GM23248 (cell line): ENCODE measurements around the gene DGKH. TPM values are rescaled to one million over a fixed set of nuclear protein-coding genes. Genes with fewer than 3 reads are reported as not detected.

Experiments
- DNase-seq: peaks from one replicate; pipeline ENCODE4 v3.0.0-alpha.2; 2015
- H2AFZ ChIP-seq: fragments of 200-600 bp; sonication (generic); 2 replicates; pipeline ENCODE4 v1.6.1; 2016; ENCODE audit warnings: antibody characterized with exemption
- H3F3A ChIP-seq: fragments of 200-600 bp; sonication (generic); 2 replicates; pipeline ENCODE4 v1.6.1; 2016; ENCODE audit warnings: mild to moderate bottlenecking, antibody characterized with exemption, mixed run types; ENCODE audit not compliant: insufficient read depth
- H3K27ac ChIP-seq: fragments of 200-600 bp; sonication (generic); 2 replicates; pipeline ENCODE4 v1.5.1; 2016; ENCODE audit warnings: mild to moderate bottlenecking
- H3K27me3 ChIP-seq: fragments of 200-600 bp; sonication (generic); replicated peaks from 2 replicates; pipeline ENCODE4 v1.6.1; 2016; ENCODE audit warnings: mild to moderate bottlenecking; ENCODE audit not compliant: insufficient read depth
- H3K36me3 ChIP-seq: fragments of 200-600 bp; sonication (generic); 2 replicates; pipeline ENCODE4 v1.6.1; 2016; ENCODE audit warnings: low read depth, mild to moderate bottlenecking
- H3K4me1 ChIP-seq: fragments of 200-600 bp; sonication (generic); 2 replicates; pipeline ENCODE4 v1.6.1; 2016; ENCODE audit warnings: mild to moderate bottlenecking; ENCODE audit not compliant: insufficient read depth
- H3K4me2 ChIP-seq: fragments of 200-600 bp; sonication (generic); one replicate; pipeline ENCODE4 v1.6.1; 2016; ENCODE audit warnings: mild to moderate bottlenecking; ENCODE audit not compliant: unreplicated experiment
- H3K4me3 ChIP-seq: fragments of 200-600 bp; sonication (generic); 2 replicates; pipeline ENCODE4 v1.5.1; 2016; ENCODE audit warnings: mild to moderate bottlenecking
- H3K79me2 ChIP-seq: fragments of 200-600 bp; sonication (generic); 2 replicates; pipeline ENCODE4 v1.6.1; 2016; ENCODE audit warnings: mild to moderate bottlenecking; ENCODE audit not compliant: insufficient read depth
- H3K9ac ChIP-seq: fragments of 200-600 bp; sonication (generic); 2 replicates; pipeline ENCODE4 v1.6.1; 2016; ENCODE audit warnings: mild to moderate bottlenecking
- H3K9me2 ChIP-seq: fragments of 200-600 bp; sonication (generic); 2 replicates; pipeline ENCODE4 v1.6.1; 2016; ENCODE audit warnings: mixed run types, mild to moderate bottlenecking, moderate library complexity; ENCODE audit not compliant: insufficient read depth
- H3K9me3 ChIP-seq: fragments of 200-600 bp; sonication (generic); one replicate; pipeline ENCODE4 v1.6.1; 2017; ENCODE audit warnings: low read depth
- H4K20me1 ChIP-seq: fragments of 200-600 bp; sonication (generic); 2 replicates; pipeline ENCODE4 v1.6.0; 2016; ENCODE audit not compliant: insufficient read depth
- EZH2 ChIP-seq: fragments of 200-600 bp; sonication (generic); IDR thresholded peaks from 2 replicates; pipeline ENCODE4 v1.6.1; 2018; ENCODE audit warnings: antibody characterized with exemption, mild to moderate bottlenecking; ENCODE audit not compliant: insufficient read depth, poor library complexity, severe bottlenecking
- EZH2phosphoT487 ChIP-seq: fragments of 200-600 bp; sonication (generic); IDR thresholded peaks from 2 replicates; pipeline ENCODE4 v1.6.1; 2018; ENCODE audit warnings: antibody characterized with exemption, moderate library complexity, mild to moderate bottlenecking, low read depth; ENCODE audit not compliant: insufficient read depth
- WGBS, 2 experiments: methylation state at CpG; one replicate each; pipeline ENCODE4 v1.1.6; 2015 to 2017; ENCODE audit warnings: low lambda C conversion rate in 2 of 2, low coverage in 1 of 2; ENCODE audit errors: missing lambda C conversion rate in 2 of 2; 5-methylcytosine and 5-hydroxymethylcytosine counted together
- in situ Hi-C: fragments of 300-500 bp; cut with MboI; formaldehyde crosslinking; loops from 2 replicates; pipeline ENCODE4 v1.15.0; 2020
- polyA plus RNA-seq: library from polyadenylated mRNA; unstranded; fragments of >200 nt; fragmentation: Nextera tagmentation; extraction: Ambion mirVana; gene quantifications from 2 replicates; pipeline ENCODE4 v1.2.1, GENCODE V29; 2016
- total RNA-seq: library from RNA; depleted of rRNA; stranded (reverse); fragments of >200 nt; shearing (Covaris generic); gene quantifications from 2 replicates; pipeline ENCODE4 v1.2.3, GENCODE V29; 2014

The DGKH gene
- total and polyA plus RNA-seq, 2 experiments from 2014 or later: 1.4 to 7.1 TPM

GRCh38 chr13:42071672-42072419 is 23.4 kb downstream of the DGKH start:
- H3K9me2 ChIP-seq: no peaks in the 10 kb centered on the region
- no peak overlapping the region for H3K4me3 ChIP-seq
- H2AFZ ChIP-seq: no peak overlapping the region
- no peaks in the 10 kb centered on the region for H3K27me3 ChIP-seq
- H3F3A ChIP-seq: 0 out of 2 replicates have a peak, but pooled peaks cover 7% of the 10 kb centered on the region
- H4K20me1 ChIP-seq: no peaks in the 10 kb centered on the region
- 90 to 91% methylated on average over 12 of the region's 12 CpGs for WGBS, 2 experiments
- DNase-seq: no peak
- peaks cover 10% of the 10 kb centered on the region; the same call in 1 of the 2 replicates for H3K4me1 ChIP-seq
- peaks cover 29% of the 10 kb centered on the region; the same call in 1 of the 2 replicates for H3K79me2 ChIP-seq
- no peak overlapping the region for H3K9ac ChIP-seq
- no peak overlapping the region for H3K4me2 ChIP-seq
- in situ Hi-C loops: no loop called here
- H3K27ac ChIP-seq: no peak overlapping the region
- no peak for TF ChIP-seq EZH2phosphoT487
- H3K9me3 ChIP-seq: no peaks in the 10 kb centered on the region
- H3K36me3 ChIP-seq: no peaks in the 10 kb centered on the region

DNA sequence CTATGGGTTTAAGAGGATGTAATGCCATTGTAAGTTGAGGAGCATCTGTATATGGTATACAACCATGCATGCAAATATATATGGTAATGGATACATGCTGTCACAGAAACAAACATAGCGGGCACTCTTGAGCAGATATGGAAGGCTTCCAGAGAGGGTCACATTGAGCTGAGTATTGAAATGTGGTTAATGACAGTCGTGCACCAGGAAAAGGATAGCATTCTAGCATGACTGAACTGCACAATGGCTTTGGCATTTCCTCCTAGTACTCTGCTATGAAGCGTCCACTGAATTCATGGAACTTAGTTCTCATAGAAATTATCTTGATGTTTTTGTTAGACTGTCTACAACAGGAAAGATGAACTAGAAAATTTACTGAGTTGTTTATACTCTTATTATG is 25.2 kb downstream of the DGKH start:
- Histone ChIP-seq H3K27me3 (no peaks in the 10 kb centered on the region), H3K4me2 (no peak overlapping the region), H3K79me2 (peaks cover 29% of the 10 kb centered on the region; the same call in 1 of the 2 replicates), H3K27ac (no peak overlapping the region), H3K4me3 (no peak overlapping the region), H3K9me2 (no peaks in the 10 kb centered on the region), H3F3A (0 out of 2 replicates have a peak, but pooled peaks cover 2% of the 10 kb centered on the region), H3K9ac (no peak overlapping the region), H4K20me1 (no peaks in the 10 kb centered on the region), H3K9me3 (no peaks in the 10 kb centered on the region), H3K4me1 (0 out of 2 replicates have a peak, but pooled peaks cover under 1% of the 10 kb centered on the region), H2AFZ (no peak overlapping the region), H3K36me3 (no peaks in the 10 kb centered on the region)
- no peak for TF ChIP-seq EZH2phosphoT487
- no peak for TF ChIP-seq EZH2
- in situ Hi-C loops: no loop called here
- no peak for DNase-seq
- 92 to 94% methylated on average over 3 of the region's 3 CpGs for WGBS, 2 experiments

- Histone ChIP-seq H3F3A (no peaks in the 10 kb centered on the region), H3K9me3 (no peaks in the 10 kb centered on the region), H3K4me3 (no peak overlapping the region), H3K79me2 (peaks cover 38% of the 10 kb centered on the region; the same call in 1 of the 2 replicates), H4K20me1 (no peaks in the 10 kb centered on the region), H3K9ac (no peak overlapping the region), H3K4me1 (no peaks in the 10 kb centered on the region), H3K4me2 (no peak overlapping the region), H3K9me2 (no peaks in the 10 kb centered on the region), H3K27me3 (no peaks in the 10 kb centered on the region), H3K36me3 (no peaks in the 10 kb centered on the region), H2AFZ (no peak overlapping the region), H3K27ac (no peak overlapping the region)
- TF ChIP-seq EZH2: no peak
- TF ChIP-seq EZH2phosphoT487: no peak
- in situ Hi-C loops: no loop called here
- DNase-seq: no peak
Observed at GRCh38 chr13:42075517-42075916, 27.1 kb downstream of the DGKH start.

DNA sequence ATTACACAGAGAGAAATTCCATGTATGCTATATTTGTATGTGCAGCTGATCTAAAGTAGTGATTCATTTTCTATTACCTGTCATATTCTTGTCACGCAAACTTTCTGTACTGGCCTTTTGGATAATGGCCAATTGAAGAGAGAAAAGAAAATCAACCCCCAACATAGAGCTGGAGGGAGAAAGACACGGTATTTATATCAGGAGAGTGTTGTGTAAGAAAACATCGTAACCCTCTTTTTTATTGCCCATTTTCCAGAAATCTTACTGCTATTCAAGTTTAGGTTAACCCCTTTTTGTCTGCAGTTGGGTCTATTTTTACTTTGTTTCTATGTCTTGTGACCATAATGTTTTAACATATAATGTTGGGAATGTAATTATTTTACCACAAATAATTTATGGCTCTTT is 27.9 kb downstream of the DGKH start:
- DNase-seq: no peak

More for the DNA sequence above, 27.9 kb downstream of the DGKH start:
- no peaks in the 10 kb centered on the region for H3K36me3 ChIP-seq
- peaks cover 43% of the 10 kb centered on the region for H3K79me2 ChIP-seq
- WGBS, 2 experiments: 56 to 60% methylated on average over 3 of the region's 3 CpGs
- H3K9ac ChIP-seq: no peak overlapping the region
- H4K20me1 ChIP-seq: no peaks in the 10 kb centered on the region
- no peak overlapping the region for H3K4me3 ChIP-seq
- H3F3A ChIP-seq: no peaks in the 10 kb centered on the region
- no peaks in the 10 kb centered on the region for H3K9me2 ChIP-seq
- no peaks in the 10 kb centered on the region for H3K9me3 ChIP-seq
- in situ Hi-C loops: no loop called here
- TF ChIP-seq EZH2 (no peak), EZH2phosphoT487 (no peak)
- H3K27ac ChIP-seq: no peak overlapping the region
- H3K4me2 ChIP-seq: no peak overlapping the region
- H3K27me3 ChIP-seq: no peaks in the 10 kb centered on the region
- H2AFZ ChIP-seq: no peak overlapping the region
- no peaks in the 10 kb centered on the region for H3K4me1 ChIP-seq
